Measurements from ENCODE around the gene PRKCZ.
"Not testable (repeated sequence)": the region's sequence is repeated elsewhere in the genome, so short reads cannot be mapped to it uniquely, and the experiment has no call there.

The PRKCZ gene

DNA sequence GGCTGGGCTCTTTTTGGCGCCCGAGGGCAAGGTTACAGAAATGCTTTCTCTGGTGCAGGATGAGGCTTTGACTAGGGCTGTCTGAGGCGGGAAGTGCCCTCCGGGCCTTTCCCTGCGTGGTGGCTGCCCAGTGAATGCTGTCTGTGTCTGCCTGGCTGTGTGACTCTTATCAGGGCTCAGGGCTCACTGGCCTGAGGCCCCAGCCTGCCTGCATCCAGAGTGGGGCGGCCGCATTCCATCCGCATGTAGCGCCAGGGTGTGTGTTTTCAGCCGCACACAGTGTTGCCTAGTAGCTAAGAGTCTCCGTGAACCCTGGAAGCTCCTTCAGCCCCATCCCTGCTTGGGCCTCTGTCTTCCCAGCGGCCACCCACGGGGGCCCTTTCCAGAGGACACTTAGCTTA lies 85.2 kb downstream of the PRKCZ start:
- Histone ChIP-seq H3K4me3 (ENCODE audit: low read length) (no peak overlapping the region), H3K4me1 (ENCODE audit: control insufficient read depth, insufficient read depth, low read length) (peaks cover 5% of the 10 kb centered on the region), H3K9me3 (ENCODE audit: control insufficient read depth, insufficient read depth, low read length) (no peaks in the 10 kb centered on the region), H3K27ac (ENCODE audit: low read length) (no peak overlapping the region), H3K27me3 (ENCODE audit: control insufficient read depth, insufficient read depth, low read length) (no peaks in the 10 kb centered on the region), H3K36me3 (ENCODE audit: control insufficient read depth, insufficient read depth, low read length) (no peaks in the 10 kb centered on the region)
- WGBS (ENCODE audit: insufficient coverage, insufficient read length), result no CpG with 5 or more reads among the region's 13 CpGs
- DNase-seq (ENCODE audit: low read depth, low spot score), result no peak

DNA sequence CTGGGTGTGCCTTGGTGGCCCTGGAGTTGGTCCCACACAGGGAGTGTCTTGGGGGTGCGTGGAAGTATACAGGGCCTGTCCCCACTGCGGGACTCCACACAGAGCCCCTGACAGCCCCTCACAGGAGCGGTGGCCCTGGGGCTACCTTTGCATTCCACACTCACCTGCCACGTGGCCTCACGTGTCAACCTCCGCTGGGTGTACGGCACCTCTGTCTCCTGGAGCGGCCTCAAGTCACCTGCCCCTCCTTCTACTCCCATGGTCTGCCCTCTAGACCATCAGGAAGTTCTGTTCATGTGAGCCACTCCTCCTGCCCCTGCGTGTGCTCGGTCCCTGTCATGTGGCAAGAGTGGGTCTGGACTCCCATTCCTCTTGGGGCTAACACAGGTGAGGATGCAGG lies 85.7 kb downstream of the PRKCZ start:
- Histone ChIP-seq H3K27me3 (ENCODE audit: control insufficient read depth, insufficient read depth, low read length) (no peaks in the 10 kb centered on the region), H3K36me3 (ENCODE audit: control insufficient read depth, insufficient read depth, low read length) (no peaks in the 10 kb centered on the region), H3K27ac (ENCODE audit: low read length) (no peak overlapping the region), H3K9me3 (ENCODE audit: control insufficient read depth, insufficient read depth, low read length) (no peaks in the 10 kb centered on the region), H3K4me1 (ENCODE audit: control insufficient read depth, insufficient read depth, low read length) (peaks cover 5% of the 10 kb centered on the region), H3K4me3 (ENCODE audit: low read length) (no peak overlapping the region)
- DNase-seq (ENCODE audit: low read depth, low spot score), result no peak
- no CpG with 5 or more reads among the region's 10 CpGs for WGBS (ENCODE audit: insufficient coverage, insufficient read length)

DNA sequence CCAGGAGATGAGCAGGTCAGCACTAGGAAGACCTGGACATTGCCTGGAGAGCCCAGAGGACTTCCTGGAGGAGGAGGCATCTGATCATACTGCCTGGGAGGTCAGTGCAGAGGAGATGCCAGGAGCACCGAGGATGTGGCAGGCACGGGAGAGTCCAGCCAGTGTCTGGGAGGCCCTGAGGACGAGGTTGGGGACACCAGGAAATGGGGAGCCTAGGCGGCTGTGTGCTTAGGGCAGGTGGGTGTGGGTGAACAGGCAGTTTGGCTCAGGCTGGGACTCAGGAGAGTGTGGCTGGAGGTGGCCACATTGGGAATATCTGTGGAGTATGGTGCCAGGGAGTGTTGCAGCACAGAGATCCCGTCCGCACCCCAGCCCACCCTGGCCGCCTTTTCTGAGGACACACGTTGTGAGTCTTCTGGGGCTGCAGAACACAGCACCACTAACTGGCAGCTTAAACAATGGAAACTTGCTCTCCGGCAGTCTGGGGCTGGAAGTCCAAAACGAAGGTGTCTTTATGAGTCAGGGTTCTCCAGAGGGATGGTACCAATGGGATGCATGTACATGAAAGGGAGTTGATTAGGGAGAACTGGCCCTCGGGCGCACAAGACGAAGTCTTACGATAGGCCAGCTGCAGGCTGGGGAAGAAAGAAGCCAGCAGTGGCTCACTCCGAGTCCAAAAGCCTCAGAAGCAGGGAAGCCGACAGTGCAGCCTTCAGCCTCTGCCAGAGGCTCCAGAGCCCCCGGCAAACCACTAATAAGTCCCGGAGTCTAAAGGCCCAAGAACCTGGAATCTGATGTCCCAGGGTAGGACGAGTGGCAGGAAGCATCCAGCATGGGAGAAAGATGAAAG lies 86.4 kb downstream of the PRKCZ start:
- no CpG with 5 or more reads among the region's 19 CpGs for WGBS (ENCODE audit: insufficient coverage, insufficient read length)
- Histone ChIP-seq H3K27me3 (ENCODE audit: control insufficient read depth, insufficient read depth, low read length) (no peaks in the 10 kb centered on the region), H3K36me3 (ENCODE audit: control insufficient read depth, insufficient read depth, low read length) (no peaks in the 10 kb centered on the region), H3K4me3 (ENCODE audit: low read length) (no peak overlapping the region), H3K9me3 (ENCODE audit: control insufficient read depth, insufficient read depth, low read length) (no peaks in the 10 kb centered on the region), H3K27ac (ENCODE audit: low read length) (no peak overlapping the region), H3K4me1 (ENCODE audit: control insufficient read depth, insufficient read depth, low read length) (peaks cover 5% of the 10 kb centered on the region)
- DNase-seq (ENCODE audit: low read depth, low spot score), result no peak

DNA sequence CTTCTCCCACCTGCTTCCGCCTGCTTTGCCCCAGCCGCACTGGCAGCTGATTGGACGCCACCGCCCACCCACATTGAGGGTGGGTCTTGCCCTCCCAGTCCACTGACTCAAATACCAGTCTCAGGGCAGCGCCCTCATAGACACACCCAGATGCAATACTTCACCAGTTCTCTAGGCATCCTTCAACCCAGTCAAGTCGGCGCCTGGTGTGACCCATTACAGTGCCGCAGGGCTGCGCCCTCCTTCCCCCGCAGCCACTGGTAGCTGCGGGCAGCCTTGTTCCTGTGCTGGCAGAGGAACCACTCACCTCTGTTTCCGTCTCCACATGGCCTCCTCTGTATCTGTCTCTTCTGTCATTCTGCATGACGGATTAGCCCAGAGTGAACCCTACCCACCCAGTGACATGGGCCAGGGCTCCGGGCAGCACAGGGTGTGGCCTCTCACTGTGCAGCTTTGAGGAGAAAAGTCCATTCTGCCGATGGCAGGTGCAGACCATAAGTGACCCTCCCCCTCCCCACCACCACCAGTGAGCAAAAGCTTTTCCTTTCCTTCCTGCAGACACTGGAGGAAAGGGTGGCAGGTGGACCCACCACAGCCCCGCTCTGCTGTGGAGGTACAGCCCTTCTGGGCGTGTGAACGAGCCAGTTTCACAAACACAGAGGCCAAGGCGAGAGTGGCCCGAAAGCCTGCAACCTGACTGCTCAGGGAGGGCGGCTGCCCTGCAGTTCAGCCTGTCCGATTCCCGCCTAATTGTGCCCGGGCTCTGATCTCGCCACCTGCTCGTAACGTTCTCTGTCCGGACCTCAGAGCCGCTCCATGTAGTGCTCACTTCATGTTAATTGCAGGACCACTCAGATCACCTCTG lies 87.3 kb downstream of the PRKCZ start:
- Histone ChIP-seq H3K9me3 (ENCODE audit: control insufficient read depth, insufficient read depth, low read length) (no peaks in the 10 kb centered on the region), H3K27ac (ENCODE audit: low read length) (no peak overlapping the region), H3K4me3 (ENCODE audit: low read length) (no peak overlapping the region; the same call in 1 of the 2 replicates), H3K27me3 (ENCODE audit: control insufficient read depth, insufficient read depth, low read length) (no peaks in the 10 kb centered on the region), H3K36me3 (ENCODE audit: control insufficient read depth, insufficient read depth, low read length) (no peaks in the 10 kb centered on the region), H3K4me1 (ENCODE audit: control insufficient read depth, insufficient read depth, low read length) (peaks cover 5% of the 10 kb centered on the region)
- no peak for DNase-seq (ENCODE audit: low read depth, low spot score)
- no CpG with 5 or more reads among the region's 29 CpGs for WGBS (ENCODE audit: insufficient coverage, insufficient read length)

DNA sequence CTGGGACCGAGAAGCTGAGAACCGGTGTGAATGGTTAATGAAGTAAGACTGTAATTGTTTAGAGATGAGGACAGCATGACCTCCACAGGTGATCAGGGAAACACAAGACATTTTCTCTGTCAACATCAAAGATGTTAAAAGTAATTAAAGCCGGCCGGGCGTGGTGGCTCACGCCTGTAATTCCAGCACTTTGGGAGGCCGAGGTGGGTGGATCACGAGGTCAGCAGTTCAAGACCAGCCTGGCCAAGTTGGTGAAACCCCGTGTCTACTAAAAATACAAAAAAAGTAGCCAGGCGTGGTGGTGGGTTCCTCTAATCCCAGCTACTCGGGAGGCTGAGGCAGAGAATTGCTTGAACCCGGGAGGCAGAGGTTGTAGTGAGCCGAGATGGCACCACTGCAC lies 88.9 kb downstream of the PRKCZ start:
- not testable (repeated sequence) for H3K4me3 ChIP-seq (ENCODE audit: low read length); H3K27ac ChIP-seq (ENCODE audit: low read length); H3K4me1 ChIP-seq (ENCODE audit: control insufficient read depth, insufficient read depth, low read length); DNase-seq (ENCODE audit: low read depth, low spot score); H3K27me3 ChIP-seq (ENCODE audit: control insufficient read depth, insufficient read depth, low read length); H3K36me3 ChIP-seq (ENCODE audit: control insufficient read depth, insufficient read depth, low read length); H3K9me3 ChIP-seq (ENCODE audit: control insufficient read depth, insufficient read depth, low read length)
- WGBS (ENCODE audit: insufficient coverage, insufficient read length), result no CpG with 5 or more reads among the region's 13 CpGs

DNA sequence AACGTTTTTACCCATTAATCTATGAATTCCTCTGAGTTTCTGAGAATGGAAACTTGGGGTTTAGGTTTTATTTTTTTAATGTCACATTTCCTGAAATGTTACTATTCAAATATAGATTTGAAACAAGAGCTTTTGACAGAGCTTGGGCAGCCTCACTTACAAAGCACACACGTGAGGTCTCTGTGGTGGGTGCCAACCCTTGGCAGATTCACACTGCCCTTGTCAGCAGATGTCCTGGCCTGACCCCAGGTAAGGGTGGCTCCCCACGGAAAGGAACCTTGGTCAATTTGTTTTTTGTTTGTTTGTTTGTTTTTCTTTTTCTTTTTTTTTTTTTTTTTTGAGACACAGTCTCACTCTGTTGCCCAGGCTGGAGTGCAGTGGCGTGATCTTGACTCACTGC lies 90.8 kb downstream of the PRKCZ start:
- Histone ChIP-seq H3K4me3 (ENCODE audit: low read length) (no peak overlapping the region), H3K36me3 (ENCODE audit: control insufficient read depth, insufficient read depth, low read length) (peaks cover under 1% of the 10 kb centered on the region; the same call in 1 of the 2 replicates), H3K9me3 (ENCODE audit: control insufficient read depth, insufficient read depth, low read length) (no peaks in the 10 kb centered on the region), H3K4me1 (ENCODE audit: control insufficient read depth, insufficient read depth, low read length) (no peaks in the 10 kb centered on the region), H3K27me3 (ENCODE audit: control insufficient read depth, insufficient read depth, low read length) (no peaks in the 10 kb centered on the region), H3K27ac (ENCODE audit: low read length) (no peak overlapping the region)
- no CpG with 5 or more reads among the region's 4 CpGs for WGBS (ENCODE audit: insufficient coverage, insufficient read length)
- no peak for DNase-seq (ENCODE audit: low read depth, low spot score)

DNA sequence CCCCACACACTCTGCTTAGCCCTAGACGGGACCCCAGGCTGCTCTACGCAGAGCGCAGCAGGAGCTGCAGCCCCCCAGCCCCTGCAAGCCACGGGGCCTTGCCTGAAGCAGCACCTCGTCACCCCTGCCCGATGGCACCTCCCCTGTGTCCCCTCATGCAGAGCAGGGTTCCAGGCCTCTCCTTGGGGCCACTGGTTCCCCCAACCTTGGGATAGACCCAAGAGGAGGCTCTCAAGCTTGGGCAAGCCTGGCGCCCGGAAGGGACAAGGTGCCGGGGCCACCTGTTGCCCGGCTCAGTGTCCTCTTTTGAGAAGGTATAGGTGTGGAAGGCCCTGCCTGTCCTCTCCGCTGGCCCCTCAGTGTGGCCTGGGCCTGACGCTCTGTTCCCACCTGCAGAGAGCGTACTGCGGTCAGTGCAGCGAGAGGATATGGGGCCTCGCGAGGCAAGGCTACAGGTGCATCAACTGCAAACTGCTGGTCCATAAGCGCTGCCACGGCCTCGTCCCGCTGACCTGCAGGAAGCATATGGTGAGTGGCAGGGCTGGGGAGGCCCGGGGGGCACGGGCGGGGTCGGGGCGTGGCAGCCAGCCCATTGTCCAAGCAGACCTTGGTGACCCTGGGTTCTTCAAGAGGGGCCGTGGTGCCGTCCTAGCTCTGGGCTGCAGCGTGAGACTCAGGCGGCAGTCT lies 93.7 kb downstream of the PRKCZ start:
- no CpG with 5 or more reads among the region's 30 CpGs for WGBS (ENCODE audit: insufficient coverage, insufficient read length)
- H3K27ac ChIP-seq (ENCODE audit: low read length), result no peak overlapping the region
- H3K36me3 ChIP-seq (ENCODE audit: control insufficient read depth, insufficient read depth, low read length), result peaks cover 4% of the 10 kb centered on the region
- H3K27me3 ChIP-seq (ENCODE audit: control insufficient read depth, insufficient read depth, low read length), result no peaks in the 10 kb centered on the region
- H3K9me3 ChIP-seq (ENCODE audit: control insufficient read depth, insufficient read depth, low read length), result no peaks in the 10 kb centered on the region
- H3K4me1 ChIP-seq (ENCODE audit: control insufficient read depth, insufficient read depth, low read length), result no peaks in the 10 kb centered on the region
- DNase-seq (ENCODE audit: low read depth, low spot score), result no peak
- no peak overlapping the region for H3K4me3 ChIP-seq (ENCODE audit: low read length)

DNA sequence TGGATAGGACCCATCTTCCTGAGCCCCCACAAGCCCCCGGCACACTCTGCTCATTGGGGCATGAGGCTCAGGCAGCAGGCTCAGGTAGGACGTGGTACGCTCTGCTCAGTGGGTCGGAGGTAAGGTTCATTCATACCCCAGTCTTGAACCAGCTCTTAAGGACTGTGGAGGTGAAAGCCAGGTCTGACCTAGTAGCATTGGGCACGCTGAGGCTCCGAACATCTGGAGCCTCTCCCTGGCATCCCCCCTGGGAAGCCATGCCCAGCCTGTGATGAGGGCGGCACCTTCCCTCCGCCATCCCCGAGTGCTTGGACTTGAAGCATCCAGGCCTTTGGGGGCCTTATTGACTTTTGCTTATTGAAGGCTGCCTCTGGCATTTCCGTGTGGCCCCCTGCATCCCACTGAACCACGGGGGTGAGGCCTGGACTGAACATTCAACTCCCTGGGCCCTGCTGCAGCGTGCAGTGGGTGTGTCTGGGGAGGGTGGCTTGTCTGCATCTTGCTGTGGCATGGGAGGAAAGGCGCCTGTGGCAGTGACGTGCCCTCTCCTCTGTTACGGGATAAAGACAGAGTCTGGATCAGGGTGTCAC lies 94.4 kb downstream of the PRKCZ start:
- Histone ChIP-seq H3K36me3 (ENCODE audit: control insufficient read depth, insufficient read depth, low read length) (peaks cover 4% of the 10 kb centered on the region), H3K27ac (ENCODE audit: low read length) (no peak overlapping the region), H3K27me3 (ENCODE audit: control insufficient read depth, insufficient read depth, low read length) (no peaks in the 10 kb centered on the region), H3K4me3 (ENCODE audit: low read length) (no peak overlapping the region), H3K9me3 (ENCODE audit: control insufficient read depth, insufficient read depth, low read length) (no peaks in the 10 kb centered on the region), H3K4me1 (ENCODE audit: control insufficient read depth, insufficient read depth, low read length) (no peaks in the 10 kb centered on the region)
- DNase-seq (ENCODE audit: low read depth, low spot score), result no peak
- WGBS (ENCODE audit: insufficient coverage, insufficient read length), result no CpG with 5 or more reads among the region's 15 CpGs

DNA sequence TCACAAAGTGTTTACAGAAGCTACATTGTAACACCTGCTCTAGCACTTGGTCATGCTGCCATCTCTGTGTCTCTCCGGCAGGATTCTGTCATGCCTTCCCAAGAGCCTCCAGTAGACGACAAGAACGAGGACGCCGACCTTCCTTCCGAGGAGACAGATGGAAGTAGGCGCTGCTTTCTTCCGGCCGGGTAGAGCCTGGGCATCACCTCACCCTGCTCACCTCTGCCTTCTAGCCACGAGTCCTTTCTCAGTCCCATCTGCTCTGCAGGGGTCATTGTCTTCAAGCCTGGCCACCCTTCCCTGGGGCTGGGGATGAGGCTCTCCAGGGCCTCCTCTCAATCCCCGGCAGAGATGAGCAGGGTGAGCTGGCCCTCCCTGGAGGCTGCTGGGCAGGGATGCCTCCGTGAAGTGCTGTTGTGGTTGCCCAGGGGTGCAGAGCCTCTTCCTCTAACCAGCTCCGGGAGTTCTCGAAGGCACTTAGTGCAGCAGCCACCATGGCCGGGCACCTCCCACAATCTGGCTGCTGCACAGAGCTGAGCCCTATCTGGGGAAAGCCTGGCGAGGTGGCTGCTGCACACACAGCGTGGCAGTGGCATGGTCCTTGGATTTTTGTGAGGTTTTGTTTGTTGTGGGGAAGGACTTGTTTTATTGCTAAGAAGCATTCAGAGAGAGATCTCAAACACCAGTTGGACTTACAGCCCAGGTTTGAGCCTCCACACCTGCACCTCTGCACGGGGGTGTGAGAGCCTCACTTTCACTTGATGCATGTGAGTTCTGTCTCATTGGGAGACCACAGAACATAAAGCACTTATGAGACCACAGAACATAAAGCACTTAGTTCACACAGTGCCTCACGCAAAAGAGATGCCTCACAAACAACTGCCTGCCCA lies 96.0 kb downstream of the PRKCZ start:
- WGBS (ENCODE audit: insufficient coverage, insufficient read length), result no CpG with 5 or more reads among the region's 19 CpGs
- H3K27me3 ChIP-seq (ENCODE audit: control insufficient read depth, insufficient read depth, low read length), result no peaks in the 10 kb centered on the region
- DNase-seq (ENCODE audit: low read depth, low spot score), result no peak
- no peaks in the 10 kb centered on the region for H3K9me3 ChIP-seq (ENCODE audit: control insufficient read depth, insufficient read depth, low read length)
- H3K36me3 ChIP-seq (ENCODE audit: control insufficient read depth, insufficient read depth, low read length), result peaks cover 7% of the 10 kb centered on the region
- H3K4me3 ChIP-seq (ENCODE audit: low read length), result no peak overlapping the region
- H3K27ac ChIP-seq (ENCODE audit: low read length), result no peak overlapping the region
- H3K4me1 ChIP-seq (ENCODE audit: control insufficient read depth, insufficient read depth, low read length), result no peaks in the 10 kb centered on the region
